HG03342 (cell line): Measurements from ENCODE around the gene ACAD8.
"Not testable (repeated sequence)": the region's sequence is repeated elsewhere in the genome, so short reads cannot be mapped to it uniquely, and the experiment has no call there.

Source experiments
- ATAC-seq: cut with Tn5 transposase; IDR thresholded peaks from one replicate; pipeline ENCODE4 v1.9.1; 2021; ENCODE audit warnings: mild to moderate bottlenecking, moderate library complexity; ENCODE audit not compliant: unreplicated experiment

Gene ACAD8

DNA sequence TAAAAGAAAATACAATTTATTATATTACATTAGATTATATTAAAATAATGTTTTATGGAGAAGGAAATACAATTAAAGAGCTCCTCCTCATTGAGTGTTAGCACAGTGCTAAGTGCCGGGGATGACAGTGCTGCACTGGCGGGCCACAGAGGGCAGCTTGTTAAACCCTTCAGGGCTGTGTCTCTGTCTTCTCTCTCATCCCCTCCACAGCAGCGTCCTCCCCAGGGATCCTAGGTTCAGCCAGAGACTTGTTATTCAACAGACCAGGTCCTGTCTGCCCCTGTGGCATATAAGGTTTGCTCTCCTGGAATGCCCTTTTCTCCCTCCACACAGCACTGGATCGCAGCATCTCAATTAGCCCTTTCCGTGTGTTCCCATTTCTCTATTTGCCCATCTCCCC lies 14.4 kb upstream of the ACAD8 start:
- no peak for ATAC-seq

DNA sequence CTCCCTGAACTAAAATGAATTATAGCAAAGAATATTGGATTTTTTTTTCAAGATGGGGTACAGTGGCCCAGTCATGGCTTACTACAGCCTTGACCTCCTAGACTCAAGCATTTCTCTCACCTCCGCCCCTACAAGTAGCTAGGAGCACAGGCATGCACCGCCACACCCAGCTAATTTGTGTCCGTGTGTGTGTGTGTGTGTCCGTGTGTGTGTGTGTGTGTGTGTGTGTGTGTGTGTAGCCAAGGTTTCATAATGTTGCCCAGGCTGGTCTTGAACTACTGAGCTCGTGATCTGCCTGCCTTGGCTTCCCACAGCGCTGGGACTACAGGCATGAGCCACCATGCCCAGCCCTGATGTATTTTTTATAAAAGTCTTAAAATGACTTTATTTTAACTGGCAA lies 12.8 kb upstream of the ACAD8 start:
- ATAC-seq = no peak

DNA sequence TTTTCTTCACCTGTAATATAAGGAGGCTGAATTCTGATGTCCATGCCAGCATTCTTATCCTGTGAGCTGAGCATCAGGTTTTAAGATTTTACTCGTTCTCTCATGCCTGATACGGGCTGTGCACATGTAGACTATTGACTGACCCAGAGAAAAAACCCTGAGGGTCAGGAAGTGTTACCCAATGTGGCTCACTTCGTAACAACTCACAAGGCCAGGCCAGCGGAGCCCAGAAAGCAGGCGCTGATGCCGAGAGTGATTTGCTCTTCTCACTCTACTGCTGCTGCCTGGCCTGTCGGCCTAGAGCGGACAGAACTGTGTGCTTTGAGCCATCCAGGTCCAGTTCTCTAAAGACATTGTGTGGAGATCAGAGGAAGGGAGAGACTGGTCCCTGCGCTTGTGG lies 11.0 kb upstream of the ACAD8 start:
- ATAC-seq = no peak

DNA sequence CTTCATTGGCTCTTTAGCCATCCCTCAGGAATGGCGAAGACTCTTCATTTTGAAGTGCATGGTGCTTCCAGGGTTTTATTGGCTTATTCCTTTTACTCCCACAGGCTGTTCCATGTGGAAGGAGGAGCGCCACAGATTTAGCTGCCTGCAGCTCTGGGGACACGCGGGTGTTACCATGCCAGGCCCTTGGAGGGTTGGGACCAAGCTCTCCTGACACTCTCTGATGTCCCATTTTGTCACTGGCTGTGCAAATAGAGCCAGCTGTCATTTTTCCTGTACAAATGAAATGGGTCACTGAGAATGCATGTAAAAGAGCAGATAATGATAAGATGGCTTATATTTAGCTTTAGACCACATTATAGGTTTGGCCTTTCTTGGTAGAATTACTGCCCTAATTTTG lies 9.5 kb upstream of the ACAD8 start:
- no peak for ATAC-seq

DNA sequence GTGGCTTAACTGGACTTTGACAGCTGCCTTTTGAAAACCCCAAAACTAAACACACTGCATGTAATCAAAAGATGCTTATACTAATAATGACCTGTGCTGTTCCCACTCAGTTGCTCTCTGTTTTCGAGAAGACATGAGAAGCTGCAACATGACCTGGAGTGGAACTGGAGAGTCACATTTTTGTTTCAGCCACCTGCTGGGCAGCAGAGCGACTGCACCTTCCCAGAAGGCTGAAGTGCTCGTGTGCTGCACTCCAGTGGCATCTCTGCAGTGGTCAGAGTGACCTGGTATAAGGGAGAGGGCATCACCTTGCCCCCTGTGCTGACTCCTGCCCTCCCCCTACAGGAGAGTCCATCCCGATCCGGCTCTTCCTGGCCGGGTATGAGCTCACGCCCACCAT lies 8.8 kb upstream of the ACAD8 start:
- ATAC-seq = peak; percentile 90

DNA sequence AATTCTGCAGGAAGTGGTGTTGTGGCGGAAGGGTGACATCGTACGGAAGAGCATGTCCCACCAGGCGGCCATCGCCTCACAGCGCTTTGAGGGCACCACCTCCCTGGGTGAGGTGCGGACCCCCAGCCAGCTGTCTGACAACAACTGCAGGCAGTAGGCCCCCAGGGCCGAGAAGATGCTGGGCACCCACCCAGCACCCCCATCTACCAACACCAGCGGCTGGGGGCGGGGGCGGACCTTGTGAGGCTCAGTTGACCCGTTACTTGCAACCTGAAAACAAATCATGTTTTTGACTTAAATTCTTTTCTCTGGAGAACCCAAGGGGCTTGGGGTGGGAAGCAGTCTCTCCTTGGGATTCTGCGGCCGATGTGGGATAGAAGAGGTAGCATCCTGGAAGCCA lies 7.9 kb upstream of the ACAD8 start:
- no peak for ATAC-seq

DNA sequence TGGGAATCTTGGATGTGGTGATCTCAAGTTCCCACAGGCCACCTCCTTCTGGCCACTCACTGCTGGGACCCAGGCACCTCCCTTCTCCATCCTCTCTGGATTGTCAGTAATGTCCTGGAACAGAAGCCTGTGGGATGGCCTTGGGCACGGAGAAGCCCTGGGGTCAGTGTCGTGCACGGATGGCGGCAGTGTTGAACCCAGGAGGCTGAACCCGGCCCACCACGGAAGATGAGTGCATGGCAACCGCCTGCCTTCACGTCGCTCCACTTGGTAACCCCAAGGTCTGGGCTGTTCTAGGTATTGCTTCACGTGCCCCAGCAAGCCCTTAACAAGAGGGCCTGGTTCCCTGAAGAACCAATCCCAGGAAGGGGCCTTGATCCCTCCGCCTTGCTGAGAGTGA lies 7.3 kb upstream of the ACAD8 start:
- ATAC-seq = no peak

DNA sequence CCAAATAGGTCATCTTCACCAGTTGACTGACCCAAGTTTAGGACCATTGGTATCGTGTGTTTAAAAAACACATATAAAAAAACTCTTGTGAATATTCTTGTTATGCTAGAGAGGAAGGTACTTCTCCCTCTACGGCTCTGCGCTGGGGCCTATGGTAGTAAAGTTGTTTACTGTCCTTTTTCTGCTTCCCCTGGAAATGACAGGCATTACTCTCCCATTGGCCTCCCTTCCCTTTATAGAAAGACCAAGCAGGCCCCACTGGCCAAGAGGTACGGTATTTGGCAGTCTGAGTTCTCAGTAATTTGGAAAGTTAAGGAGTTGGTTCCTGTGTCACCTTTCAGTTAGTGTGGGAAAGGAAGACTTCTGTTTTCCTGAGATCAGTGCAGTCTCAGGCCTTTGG lies 6.7 kb upstream of the ACAD8 start:
- ATAC-seq = no peak

DNA sequence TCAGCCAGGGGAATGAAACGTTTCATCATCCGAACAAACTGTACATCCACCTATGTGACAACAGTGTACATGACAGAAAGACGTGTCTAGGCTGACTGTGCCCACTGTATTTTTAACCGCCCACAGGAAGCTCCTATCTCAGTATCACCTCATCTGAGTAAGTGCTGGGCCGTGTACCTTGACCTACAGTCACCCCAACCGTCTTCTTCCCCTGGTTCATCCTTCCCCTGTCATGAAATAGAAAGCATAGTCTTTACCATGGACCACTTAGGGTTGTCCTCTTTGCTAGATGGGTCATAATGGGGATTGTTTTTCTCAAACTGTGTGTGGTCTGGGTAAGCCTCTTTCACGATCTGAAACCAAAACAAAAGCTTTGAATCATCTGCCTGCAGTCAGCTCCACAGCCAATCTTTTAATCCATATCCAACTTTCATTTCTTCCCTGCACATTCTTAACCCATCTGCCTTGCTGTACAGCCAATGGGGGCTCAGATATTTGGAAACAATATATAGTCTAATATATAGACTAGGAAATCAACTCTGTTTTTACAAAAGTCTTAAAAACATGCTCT lies 4.4 kb upstream of the ACAD8 start:
- no peak for ATAC-seq

DNA sequence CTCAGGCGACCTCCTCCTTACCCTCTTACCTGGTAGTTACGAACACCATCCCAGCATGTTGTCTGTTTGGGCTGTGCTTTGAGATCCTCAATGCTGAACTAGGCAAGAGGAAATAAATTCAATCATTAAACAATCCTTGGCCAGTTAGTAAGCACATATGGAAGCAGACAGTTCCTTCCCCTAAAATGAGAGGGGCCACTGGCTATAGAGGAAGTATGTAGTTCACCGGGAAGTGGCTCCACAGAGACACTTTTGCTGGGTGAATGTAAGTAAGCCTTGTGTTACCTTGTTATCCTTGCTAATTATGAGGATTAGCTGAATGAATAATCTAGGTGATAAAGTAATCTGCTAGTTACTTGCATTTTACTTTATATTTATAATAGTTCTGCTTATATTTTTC lies 3.1 kb upstream of the ACAD8 start:
- no peak for ATAC-seq

DNA sequence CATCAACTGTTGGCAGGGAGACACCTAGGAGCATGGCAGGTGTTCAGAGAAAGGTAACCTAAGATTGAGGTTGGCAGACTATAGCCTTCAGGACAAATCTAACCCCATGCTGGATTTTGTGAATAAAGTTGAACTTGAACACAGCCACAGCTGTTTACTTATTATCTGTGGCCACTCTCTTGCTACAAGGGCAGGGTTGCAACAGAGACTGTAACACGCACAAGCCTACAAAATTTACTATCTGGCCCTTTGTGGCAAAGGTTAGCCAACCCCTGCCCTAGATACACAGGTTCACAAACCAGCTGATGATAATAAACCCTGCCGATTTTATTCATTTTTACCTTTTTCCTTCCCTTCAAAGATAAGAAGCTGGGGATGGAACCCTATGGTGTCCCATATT lies 2.7 kb upstream of the ACAD8 start:
- ATAC-seq = no peak

DNA sequence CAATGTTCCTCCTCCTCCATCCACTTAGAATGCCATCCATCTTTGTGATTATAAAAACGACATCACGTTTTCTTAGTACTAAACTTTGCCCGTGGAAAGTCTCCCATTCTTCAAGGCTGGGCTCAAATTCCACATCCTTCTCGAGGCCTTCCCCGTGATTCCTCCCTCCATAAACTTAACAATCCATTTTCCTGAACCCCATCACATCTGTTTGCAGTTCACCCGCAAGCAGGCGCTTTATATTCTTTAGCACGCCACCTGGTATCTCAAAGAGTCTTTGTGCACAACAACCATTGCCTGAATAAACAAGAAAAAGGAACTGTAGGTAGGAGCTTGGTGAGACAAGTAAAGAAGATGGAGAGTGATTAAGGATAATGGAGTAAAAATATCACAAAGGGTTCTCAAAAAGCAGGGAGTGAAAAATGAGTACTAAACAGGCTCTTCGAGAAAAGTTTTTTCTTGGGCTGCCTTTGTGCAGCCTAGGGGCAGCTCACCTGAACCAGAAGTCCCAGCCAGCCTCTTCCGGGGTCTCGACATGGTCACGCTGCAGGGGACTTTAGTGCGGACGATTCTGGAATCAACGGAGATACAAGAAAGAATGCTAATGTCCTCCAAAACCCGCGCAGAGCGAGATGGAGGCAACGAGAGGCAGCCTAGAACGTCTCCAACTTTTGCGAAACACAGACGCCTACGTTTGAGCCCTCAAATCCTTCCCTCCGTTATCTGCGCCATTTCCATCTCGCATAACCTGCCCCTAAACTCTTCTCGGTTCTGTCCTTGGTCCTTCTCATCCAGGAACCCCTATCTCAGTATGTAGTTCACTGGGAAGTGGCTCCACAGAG lies 801 bp upstream of the ACAD8 start:
- ATAC-seq = peak; percentile 26

DNA sequence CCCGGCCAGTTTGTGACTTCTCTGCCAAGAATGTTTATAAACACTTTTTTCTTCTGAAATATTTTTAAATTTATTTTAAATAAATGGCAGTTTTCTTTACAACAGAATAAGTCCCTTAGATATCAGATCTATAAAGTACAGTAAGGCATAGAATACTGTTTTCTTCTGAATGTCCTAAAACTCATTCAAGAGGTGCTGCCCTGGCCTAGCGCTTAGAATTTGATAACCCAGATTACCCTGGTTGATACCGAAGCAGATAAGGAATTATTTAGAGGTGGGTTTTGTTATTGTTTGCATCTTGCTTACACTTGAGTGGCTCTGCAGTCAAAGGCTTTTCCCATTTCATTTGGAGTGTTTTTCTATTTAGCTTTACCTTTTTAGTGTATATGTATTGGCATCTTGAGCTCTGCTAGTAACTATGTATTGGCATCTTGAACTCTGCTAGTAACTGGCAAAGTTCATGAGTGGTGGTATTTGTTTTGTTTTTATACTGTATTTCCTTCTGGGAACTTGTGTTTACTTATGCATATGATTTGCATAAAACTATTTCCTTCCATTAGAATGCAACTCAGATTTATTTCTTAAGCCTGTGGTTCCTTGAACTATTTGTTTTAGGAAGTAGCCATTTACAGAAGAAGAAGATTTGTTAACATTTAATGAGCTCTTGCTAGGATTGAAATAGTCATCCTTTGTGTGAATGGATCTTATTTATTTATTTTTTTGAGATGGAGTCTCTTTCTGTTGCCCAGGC lies 1.2 kb downstream of the ACAD8 start:
- no peak for ATAC-seq

DNA sequence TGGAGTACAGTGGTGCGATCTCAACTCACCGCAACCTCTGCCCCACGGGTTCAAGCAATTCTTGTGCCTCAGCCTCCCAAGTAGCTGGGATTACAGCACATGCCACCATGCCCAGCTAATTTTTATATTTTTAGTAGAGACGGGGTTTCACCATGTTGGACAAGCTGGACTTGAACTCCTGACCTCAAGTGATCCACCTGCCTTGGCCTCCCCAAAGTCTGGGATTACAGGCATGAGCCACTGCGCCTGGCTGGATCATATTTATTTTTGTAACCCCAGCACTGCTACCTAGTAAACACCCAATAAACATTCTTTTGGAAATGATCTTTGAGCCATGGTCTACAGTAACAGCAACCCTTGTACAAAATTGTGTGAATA lies 1.8 kb downstream of the ACAD8 start:
- ATAC-seq = not testable (repeated sequence)

DNA sequence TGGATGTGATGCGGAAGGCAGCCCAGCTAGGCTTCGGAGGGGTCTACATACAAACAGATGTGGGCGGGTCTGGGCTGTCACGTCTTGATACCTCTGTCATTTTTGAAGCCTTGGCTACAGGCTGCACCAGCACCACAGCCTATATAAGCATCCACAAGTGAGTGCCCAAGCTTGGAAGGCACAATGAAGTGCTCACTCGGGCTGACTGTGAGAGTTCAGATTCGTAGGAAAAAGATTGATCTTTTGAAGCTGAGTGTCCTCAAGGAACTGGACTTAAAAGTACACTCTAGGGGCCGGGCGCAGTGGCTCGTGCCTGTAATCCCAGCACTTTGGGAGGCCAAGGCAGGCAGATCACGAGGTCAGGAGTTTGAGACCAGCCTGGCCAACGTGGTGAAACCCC lies 3.7 kb downstream of the ACAD8 start:
- ATAC-seq = no peak

DNA sequence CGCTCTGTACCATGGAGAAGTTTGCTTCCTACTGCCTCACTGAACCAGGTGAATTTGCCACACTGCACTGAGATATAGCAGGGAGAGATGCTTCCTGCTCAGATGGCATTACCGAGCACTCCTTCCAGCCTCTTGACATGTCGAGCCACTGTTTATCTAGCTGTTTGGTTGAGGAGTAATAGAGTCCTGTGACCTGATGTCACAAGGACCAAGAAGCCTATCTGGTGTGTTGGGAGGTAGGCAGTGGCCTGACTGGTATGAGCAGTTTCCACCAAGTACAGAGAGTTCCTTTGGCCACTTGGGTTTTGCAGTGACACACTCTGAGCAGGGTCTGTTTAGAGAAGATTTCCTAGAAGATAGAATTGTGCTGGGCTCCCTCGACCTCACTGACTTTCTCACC lies 5.2 kb downstream of the ACAD8 start:
- no peak for ATAC-seq

DNA sequence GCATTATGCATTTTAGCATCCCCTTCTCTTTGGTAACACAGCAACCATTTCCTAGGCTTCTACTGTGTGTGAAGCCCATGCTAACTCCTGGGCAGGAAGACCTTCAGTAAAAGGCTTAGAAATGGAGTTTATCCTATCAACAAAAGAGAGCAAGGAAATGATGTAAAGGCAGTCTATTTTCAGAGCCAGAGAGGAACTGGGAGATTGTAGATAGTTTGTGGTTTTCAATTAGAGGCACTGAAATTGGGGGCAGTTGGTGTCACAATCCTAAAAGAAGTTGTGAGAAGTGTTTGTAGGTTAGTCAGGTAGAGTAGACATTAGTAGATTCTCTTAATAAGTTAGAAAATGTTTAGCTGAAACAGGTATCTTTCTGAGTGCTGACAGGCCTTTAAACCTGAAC lies 7.1 kb downstream of the ACAD8 start:
- no peak for ATAC-seq

DNA sequence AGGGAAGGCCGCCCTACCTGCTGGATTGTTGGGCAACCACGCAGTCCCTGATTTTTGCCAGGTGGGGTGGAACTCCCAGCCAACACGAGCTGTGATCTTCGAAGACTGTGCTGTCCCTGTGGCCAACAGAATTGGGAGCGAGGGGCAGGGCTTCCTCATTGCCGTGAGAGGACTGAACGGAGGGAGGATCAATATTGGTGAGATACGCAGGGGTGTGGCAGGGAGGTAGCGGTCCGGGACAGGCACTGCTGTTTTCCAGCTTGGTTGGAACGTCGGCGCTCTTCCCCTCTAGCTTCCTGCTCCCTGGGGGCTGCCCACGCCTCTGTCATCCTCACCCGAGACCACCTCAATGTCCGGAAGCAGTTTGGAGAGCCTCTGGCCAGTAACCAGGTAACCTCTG lies 7.6 kb downstream of the ACAD8 start:
- no peak for ATAC-seq

DNA sequence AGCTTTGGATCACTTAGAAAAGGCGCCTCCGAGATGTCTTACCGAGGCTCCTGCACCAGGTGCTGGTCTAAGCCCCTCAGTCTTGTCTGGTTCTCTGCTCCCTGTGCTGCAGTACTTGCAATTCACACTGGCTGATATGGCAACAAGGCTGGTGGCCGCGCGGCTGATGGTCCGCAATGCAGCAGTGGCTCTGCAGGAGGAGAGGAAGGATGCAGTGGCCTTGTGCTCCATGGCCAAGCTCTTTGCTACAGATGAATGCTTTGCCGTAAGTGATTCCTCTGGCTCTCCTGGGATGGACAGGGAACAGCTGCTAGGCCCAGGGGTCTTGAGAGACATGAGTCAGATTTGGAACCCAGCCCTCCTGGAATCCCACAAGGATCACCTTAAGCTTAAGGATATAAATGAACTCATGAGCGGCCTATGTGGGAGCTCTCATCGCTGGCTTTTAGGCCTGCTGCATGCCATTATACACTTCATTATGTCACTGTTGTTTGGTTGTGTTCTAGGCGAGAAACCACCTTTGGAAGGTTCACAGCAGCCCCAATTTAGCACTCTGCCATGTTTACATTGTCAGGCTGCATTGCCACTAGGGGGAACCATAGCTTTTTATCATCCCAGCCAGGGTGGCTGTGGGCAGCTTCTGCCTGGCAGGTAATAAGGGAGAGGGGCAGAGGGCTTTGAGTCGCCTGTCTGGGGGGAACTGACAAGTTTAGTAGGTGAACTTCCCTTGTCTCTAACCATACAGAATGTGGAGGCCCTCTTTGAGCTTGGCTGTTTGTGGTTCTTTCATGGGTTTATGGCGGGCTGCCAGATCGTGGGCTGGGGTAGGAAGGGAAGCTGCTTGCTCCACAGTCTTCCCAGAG lies 8.5 kb downstream of the ACAD8 start:
- ATAC-seq = no peak

DNA sequence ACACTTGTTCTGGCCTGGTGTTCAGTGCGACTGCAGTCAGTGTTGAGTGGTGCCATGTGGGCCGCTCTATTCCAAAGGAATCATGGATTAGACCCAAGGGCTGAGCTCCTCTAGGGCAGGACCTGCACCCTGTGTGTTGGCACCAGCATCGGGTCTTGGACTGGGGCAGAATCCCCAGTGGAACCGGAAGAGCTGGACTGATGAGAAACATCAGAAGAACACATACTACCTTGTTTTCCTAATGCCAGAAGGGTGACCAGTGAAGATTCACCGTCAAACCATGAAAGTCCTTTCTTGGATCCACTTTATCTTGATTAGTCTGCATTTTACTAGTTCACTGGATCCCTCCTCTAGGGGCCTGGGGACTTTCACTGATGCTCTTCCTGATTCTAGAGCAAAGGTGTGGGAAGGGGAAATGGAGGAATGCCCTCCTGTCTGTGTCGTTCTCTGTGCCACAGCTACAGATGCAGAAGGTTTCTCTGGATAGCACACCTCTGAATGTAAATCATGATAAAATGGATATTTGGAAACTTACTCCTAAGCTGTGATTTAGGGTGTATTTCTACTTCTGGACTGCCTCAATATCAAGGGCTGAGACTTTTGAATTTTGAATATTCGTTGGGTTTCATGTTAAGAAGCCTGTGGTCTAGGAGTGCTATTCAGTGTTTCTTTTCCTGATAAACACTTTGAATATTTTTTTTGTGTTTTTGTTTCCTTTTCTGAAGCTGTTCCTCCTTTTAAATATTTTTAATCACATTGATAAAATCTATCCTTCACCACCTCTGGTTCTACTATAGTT lies 11.8 kb downstream of the ACAD8 start:
- ATAC-seq = no peak
